DMS53 (cell line): ENCODE measurements around the gene MAN1C1.
"Not testable (repeated sequence)": the region's sequence is repeated elsewhere in the genome, so short reads cannot be mapped to it uniquely, and the experiment has no call there.

Experiments used
- DNase-seq: peaks from one replicate; lab custom pipeline; 2025; lab: John Stamatoyannopoulos, UW

Gene MAN1C1

GRCh38 chr1:25583519-25584370 is 32.8 kb upstream of the MAN1C1 start:
- DNase-seq, result no peak

DNA sequence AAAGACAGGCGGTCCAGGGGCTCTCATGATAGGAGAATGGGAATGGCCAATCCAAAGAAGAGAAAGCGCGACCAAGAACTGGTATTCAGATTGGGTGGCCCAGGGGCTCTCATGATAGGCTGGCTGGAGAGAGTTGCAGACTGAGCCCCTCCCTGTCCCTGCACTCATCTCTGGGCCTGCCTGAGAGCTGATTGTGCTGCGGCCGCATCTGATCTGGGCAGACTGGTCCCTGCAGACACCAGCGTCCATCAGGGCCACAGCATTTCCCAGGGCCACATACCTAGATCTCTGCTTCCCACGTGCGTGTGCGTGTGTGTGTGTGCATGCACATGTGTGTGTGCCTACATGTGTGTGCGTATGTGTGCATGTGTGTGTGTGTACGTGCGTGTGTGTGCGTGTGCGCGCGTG is 30.4 kb upstream of the MAN1C1 start:
- no peak for DNase-seq

DNA sequence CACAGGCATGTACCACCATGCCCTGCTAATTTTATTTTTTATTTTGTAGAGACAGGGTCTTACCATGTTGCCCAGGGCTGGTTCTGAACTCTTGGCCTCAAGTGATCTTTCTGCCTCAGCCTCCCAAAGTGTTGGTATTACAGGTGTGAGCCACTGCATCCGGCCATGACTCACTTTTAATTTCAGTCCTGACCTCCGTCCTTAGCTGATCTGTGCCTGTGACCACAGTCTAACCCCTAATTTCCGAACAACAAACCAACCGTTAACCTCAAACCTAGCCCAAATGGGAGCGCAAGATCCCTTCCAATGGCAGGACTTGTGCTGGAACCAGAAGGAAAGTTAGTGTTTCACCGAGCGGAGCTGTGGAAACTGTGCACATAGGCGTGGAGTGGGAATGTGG is 29.3 kb upstream of the MAN1C1 start:
- no peak for DNase-seq

DNA sequence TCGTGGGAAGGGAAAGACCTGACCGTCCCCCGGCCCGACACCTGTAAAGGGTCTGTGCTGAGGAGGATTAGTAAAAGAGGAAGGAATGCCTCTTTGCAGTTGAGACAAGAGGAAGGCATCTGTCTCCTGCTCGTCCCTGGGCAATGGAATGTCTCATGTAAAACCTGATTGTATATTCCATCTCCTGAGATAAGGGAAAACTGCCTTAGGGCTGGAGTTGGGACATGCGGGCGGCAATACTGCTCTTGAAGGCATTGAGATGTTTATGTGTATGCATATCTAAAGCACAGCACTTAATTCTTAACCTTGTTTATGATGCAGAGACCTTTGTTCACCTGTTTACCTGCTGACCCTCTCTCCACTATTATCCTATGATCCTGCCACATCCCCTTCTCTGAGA is 28.4 kb upstream of the MAN1C1 start:
- DNase-seq, result not testable (repeated sequence)

DNA sequence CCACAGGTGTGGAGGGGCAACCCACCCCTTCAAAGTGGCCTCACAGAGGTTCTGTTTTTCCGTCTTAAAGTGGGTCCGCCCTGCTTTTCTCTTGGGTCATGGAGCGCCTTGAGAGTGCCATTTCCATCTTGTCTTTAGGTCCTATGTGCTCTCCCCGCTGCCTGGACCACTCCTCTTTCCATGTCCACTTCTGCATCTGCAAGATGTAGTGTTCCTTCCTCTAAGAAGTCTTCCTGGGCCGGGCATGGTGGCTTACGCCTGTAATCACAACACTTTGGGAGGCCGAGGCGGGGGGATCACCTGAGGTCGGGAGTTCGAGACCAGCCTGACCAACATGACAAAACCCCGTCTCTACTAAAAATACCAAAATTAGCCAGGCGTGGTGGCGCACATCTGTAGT is 27.8 kb upstream of the MAN1C1 start:
- not testable (repeated sequence) for DNase-seq

- peak; percentile 35 for DNase-seq
Measured at GRCh38 chr1:25590096-25590824, 26.3 kb upstream of the MAN1C1 start.

- no peak for DNase-seq
Measured at GRCh38 chr1:25593861-25594260, 22.7 kb upstream of the MAN1C1 start.

- no peak for DNase-seq
Measured at GRCh38 chr1:25594971-25595370, 21.6 kb upstream of the MAN1C1 start.

GRCh38 chr1:25596641-25597040 is 19.9 kb upstream of the MAN1C1 start:
- not testable (repeated sequence) for DNase-seq

- no peak for DNase-seq
Measured at GRCh38 chr1:25598879-25599278, 17.7 kb upstream of the MAN1C1 start.

- no peak for DNase-seq
Measured at GRCh38 chr1:25599969-25600610, 16.5 kb upstream of the MAN1C1 start.

DNA sequence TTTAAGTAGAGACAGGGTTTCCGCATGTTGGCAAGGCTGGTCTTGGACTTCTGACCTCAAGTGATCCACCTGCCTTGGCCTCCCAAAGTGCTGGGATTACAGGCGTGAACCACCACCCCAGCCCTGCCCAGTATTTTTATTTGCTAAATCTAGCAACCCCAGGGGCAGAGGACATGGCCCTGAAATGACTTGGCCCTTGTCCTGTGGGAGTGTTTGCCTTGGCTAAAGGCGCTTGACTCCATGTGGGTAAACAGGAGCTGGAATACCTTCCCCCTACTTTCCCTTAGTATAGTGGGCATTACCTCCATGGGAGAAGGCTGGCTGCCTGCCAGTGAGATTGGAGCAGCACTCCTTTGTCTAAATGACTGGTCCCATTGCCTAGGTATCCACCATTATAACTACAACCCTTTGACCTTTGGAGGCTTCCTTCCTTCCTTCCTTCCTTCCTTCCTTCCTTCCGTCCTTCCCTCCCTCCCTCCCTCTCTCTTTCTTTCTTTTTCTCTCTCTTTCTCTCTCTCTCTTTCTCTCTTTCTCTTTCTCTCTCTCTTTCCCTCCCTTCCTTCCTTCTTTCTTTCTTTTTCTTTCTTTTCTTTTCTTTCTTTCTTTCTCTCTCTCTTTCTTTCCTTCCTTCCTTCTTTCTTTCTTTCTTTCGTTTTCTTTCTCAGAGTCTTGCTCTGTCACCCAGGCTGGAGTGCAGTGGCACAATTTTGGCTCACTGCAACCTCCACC is 15.5 kb upstream of the MAN1C1 start:
- DNase-seq, result peak; percentile 48

GRCh38 chr1:25603779-25604538 is 12.6 kb upstream of the MAN1C1 start:
- DNase-seq, result not testable (repeated sequence)

- no peak for DNase-seq
Measured at GRCh38 chr1:25607123-25607522, 9.5 kb upstream of the MAN1C1 start.

DNA sequence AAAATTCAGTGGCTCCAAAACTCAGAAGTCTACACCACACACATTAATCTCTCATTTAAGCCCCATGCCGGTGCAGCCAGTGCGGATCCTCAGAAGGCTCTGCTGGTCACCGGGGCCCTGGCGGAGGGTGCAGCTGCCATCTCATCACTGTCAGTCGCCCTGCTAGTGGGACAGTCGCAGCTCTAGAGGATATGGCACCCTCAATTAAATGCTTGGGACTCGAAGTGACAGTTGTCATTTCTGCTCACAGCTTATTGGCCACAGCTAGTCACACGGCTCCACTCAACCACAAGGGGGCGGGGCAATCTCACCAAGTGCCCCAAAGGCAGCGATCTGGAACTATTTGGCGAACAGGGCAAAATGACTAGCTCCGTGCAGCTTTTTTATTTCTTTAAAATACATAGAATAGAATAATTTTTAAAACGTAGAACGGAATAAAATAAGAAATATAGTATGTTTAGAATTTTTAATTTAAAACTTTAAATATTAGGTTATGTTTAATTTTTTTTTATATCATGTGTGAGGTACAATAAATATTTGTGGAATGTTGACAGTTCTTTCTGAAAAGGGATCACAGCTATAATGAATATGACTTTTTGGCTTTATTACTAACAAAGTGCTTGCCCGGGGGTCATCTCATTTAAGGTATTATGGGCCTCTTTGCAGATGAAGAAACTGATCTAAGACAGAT is 8.0 kb upstream of the MAN1C1 start:
- DNase-seq, result peak; percentile 96

GRCh38 chr1:25609921-25610320 is 6.7 kb upstream of the MAN1C1 start:
- DNase-seq, result peak; percentile 46

DNA sequence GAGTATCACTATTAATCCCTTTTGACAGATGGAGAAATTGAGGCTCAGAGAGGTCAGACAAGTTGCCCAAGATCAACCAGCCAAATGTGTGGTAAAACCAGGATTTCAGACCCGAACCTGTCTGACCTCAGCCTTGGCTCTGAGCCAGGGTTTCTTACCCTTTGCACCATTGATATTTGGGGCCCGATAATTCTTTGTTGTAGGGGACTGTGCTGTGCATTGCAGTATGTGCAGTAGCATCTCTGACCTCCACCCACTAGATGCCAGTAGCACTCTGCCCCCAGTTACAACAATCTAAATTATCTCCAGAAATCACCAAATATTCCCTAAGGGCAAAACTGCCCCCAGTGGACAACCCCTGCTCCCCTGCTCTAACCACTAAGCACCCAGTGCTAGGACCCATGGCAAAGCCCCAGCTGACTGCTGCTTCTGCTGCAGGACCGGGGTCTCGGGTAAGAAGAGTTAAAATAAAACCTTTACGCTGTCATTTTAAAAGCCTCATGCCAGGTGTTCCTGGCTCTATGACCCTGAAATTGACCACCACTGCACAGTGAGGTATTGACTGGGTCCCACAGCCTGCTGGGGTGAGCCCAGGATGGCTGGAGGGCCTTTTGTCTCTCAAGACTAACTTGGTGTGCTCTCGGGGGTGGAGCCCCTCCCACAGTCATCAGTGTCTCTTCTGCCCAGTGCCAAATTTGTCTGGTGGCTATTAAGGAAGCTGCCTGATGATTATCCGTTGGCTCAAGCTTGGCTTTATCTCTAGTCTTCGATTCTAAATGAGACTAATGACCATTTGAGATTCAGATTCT is 5.6 kb upstream of the MAN1C1 start:
- peak; percentile 33 for DNase-seq

- no peak for DNase-seq
Measured at GRCh38 chr1:25611843-25612242, 4.7 kb upstream of the MAN1C1 start.

GRCh38 chr1:25612421-25612820 is 4.2 kb upstream of the MAN1C1 start:
- no peak for DNase-seq

- no peak for DNase-seq
Measured at GRCh38 chr1:25613091-25613490, 3.5 kb upstream of the MAN1C1 start.
